Measurements from ENCODE around the gene DRD1.

- TF ChIP-seq CTCF (IDR thresholded peaks at IDR 0.05; ENCODE audit: low read depth, low read length) = no peak
- TF ChIP-seq POLR2A (IDR thresholded peaks at IDR 0.05; ENCODE audit: extremely low read depth, insufficient read length) = no peak
- TF ChIP-seq MYC (IDR thresholded peaks at IDR 0.05; ENCODE audit: low read depth, low read length) = no peak
- TF ChIP-seq MAX (IDR thresholded peaks at IDR 0.05; ENCODE audit: low read depth, low read length) = no peak
Observed at GRCh38 chr5:175436359-175436758, 7.6 kb downstream of the DRD1 start.

All from NB4 (cell line).